NCI-H2227 treated with DMSO at 0.1 percent for 48 hours (cell line): Measurements from ENCODE around the gene PPP1R13L.
"Not testable (repeated sequence)": the region's sequence is repeated elsewhere in the genome, so short reads cannot be mapped to it uniquely, and the experiment has no call there.

Experiments
- DNase-seq: peaks from one replicate; lab custom pipeline; 2025; lab: John Stamatoyannopoulos, UW

Gene PPP1R13L

GRCh38 chr19:45346449-45346848 is 58.4 kb downstream of the PPP1R13L start:
- no peak for DNase-seq

- DNase-seq: no peak
Observed at GRCh38 chr19:45345506-45345860, 59.4 kb downstream of the PPP1R13L start.

DNA sequence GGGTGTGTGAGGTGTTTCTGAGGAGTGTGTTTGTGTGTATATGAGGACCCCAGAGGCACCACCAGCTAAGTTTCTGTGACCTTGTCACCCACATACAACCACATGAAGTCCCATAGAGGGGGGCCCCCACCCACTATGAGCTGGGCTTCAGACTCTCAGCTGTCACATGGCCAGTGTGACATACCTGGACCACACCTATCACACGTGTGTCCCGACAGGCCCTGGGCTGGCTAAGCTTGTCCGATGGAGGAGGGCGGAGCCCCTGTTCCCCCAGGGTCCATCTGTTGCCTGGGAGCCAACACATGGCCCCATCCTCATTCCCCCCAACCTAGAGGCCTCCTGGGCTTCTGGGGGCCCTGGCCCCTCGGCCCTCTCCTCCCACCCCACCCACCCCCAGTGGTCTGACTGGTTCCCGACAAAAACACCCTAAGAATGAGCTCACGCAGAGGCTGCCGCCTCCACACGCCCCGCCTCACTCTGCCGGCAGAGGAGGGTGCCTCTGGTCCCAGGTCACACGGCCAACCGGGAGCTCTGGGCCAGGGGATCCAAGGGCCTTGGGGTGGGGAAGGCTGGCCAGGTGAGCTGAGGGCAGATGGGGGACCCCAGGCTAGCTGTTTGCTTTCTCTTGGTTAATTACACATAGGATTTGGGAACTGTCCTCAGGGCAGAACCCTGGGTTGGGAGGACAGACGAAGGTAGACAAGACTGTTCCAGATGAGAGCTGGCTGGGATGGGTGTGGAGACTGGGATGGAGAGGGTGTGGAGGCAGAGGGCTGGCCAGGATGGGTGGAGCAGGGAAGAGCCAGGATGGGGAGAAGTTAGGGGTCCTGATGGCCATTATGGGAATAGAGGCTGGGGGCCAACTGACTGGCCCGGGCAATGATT is 60.0 kb downstream of the PPP1R13L start:
- DNase-seq: no peak

DNA sequence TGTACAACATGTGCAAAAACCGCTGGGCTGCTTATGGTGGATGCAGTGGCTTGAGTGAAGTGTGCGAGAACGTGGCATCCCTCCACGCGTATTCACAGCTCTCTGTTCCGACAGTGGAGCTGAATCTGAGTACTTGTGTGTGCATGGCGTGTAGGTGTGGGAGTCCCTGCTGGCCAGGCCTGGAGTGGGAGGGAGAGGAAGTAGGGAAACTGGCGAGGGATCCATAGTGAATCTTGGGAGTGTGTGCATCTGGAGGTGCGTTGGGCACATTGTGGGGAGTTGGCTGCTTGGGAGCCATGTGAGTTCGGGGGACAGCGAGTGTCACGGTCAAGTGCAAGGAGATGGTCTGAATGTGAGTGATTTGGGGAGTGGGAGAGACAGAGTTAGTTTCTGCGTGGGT is 62.0 kb downstream of the PPP1R13L start:
- DNase-seq: no peak

- DNase-seq: no peak
Observed at GRCh38 chr19:45340899-45341453, 63.9 kb downstream of the PPP1R13L start.

- no peak for DNase-seq
Observed at GRCh38 chr19:45340232-45340898, 64.5 kb downstream of the PPP1R13L start, which contains the start of gene KLC3. Gene KLC3, plus strand, starts transcription at chr19:45340750. Its CDS starts 4,792 bp downstream, at chr19:45345542.

DNA sequence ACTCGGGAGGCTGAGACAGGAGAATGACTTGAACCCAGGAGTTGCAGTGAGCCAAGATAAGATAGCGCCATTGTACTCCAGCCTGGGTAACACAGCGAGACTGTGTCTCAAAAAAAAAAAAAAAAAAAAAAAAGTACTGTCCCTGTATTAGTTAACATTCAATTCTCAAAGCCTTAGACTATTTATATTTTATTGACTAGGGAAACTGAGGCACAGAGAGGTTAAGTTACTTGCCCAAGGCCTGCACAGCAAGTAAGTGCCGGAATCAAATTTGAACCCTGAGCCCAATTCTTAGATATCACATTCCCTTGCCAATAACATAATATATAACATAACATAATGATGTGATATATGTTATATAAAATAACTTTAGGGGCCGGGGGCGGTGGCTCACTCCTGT is 65.2 kb downstream of the PPP1R13L start:
- no peak for DNase-seq

- DNase-seq: no peak
Observed at GRCh38 chr19:45336696-45337251, 68.1 kb downstream of the PPP1R13L start.

GRCh38 chr19:45334881-45335280 is 70.0 kb downstream of the PPP1R13L start:
- DNase-seq: not testable (repeated sequence)

DNA sequence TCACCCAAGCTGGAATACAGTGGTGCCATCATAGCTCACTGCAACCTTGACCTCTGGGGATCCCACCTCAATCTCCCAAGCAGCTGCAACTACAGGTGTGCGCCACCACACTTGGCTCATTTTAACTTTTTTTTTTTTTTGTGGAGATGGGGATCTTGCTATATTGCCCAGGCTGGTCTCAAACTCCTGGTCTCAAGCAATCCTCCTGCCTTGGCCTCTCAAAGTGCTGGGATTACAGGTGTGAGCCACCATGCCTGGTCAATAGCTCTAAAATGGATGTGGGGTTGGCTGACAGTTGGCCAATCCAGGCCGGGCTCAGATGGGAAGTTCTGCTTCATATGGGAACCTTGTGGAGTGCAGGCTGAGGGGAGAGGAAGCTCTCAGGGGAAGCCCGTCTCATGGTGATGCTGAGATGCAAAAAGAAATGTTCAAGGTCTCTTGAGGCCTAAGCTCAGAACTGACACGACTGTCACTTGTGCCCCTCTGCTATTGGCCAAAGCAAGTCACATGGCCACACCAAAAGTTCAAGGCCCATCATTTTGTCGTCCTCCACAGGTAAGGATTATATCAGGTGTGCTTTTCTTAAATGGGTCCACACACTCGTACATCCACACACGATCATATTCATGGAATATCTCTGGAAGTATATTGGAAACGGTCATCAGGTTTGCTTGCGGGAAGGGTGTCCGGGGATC is 71.1 kb downstream of the PPP1R13L start:
- DNase-seq: no peak

- no peak for DNase-seq
Observed at GRCh38 chr19:45331411-45331810, 73.5 kb downstream of the PPP1R13L start.
